Measurements from ENCODE around the gene ORM2. TPM values are rescaled to one million over a fixed set of nuclear protein-coding genes. Genes with fewer than 3 reads are reported as not detected.

The ORM2 gene
- total and polyA plus RNA-seq, 2 of the 8 experiments (the other 6 are each of a cell fraction or from before 2014, with no cell fraction given), result 1.3 TPM; not detected in 1

DNA sequence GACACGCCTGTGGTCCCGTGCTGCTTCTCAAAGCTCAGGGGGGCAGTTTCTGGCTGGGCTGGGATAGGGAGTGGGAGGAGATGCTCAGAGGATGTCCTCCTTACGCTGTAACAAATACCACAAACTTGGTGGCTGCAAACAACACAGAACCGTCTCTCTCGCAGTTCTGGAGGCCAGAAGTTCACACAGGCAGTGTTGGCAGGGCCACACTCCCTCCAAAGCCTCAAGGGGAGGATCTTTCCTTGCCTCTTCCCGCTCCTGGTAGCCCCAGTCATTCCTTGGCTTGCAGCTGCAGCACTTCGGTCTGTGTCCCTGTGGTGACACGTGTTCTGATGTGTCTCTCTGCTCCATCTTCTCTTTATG, 17.2 kb upstream of the ORM2 start (continued):
- TF ChIP-seq, protein P1, sequence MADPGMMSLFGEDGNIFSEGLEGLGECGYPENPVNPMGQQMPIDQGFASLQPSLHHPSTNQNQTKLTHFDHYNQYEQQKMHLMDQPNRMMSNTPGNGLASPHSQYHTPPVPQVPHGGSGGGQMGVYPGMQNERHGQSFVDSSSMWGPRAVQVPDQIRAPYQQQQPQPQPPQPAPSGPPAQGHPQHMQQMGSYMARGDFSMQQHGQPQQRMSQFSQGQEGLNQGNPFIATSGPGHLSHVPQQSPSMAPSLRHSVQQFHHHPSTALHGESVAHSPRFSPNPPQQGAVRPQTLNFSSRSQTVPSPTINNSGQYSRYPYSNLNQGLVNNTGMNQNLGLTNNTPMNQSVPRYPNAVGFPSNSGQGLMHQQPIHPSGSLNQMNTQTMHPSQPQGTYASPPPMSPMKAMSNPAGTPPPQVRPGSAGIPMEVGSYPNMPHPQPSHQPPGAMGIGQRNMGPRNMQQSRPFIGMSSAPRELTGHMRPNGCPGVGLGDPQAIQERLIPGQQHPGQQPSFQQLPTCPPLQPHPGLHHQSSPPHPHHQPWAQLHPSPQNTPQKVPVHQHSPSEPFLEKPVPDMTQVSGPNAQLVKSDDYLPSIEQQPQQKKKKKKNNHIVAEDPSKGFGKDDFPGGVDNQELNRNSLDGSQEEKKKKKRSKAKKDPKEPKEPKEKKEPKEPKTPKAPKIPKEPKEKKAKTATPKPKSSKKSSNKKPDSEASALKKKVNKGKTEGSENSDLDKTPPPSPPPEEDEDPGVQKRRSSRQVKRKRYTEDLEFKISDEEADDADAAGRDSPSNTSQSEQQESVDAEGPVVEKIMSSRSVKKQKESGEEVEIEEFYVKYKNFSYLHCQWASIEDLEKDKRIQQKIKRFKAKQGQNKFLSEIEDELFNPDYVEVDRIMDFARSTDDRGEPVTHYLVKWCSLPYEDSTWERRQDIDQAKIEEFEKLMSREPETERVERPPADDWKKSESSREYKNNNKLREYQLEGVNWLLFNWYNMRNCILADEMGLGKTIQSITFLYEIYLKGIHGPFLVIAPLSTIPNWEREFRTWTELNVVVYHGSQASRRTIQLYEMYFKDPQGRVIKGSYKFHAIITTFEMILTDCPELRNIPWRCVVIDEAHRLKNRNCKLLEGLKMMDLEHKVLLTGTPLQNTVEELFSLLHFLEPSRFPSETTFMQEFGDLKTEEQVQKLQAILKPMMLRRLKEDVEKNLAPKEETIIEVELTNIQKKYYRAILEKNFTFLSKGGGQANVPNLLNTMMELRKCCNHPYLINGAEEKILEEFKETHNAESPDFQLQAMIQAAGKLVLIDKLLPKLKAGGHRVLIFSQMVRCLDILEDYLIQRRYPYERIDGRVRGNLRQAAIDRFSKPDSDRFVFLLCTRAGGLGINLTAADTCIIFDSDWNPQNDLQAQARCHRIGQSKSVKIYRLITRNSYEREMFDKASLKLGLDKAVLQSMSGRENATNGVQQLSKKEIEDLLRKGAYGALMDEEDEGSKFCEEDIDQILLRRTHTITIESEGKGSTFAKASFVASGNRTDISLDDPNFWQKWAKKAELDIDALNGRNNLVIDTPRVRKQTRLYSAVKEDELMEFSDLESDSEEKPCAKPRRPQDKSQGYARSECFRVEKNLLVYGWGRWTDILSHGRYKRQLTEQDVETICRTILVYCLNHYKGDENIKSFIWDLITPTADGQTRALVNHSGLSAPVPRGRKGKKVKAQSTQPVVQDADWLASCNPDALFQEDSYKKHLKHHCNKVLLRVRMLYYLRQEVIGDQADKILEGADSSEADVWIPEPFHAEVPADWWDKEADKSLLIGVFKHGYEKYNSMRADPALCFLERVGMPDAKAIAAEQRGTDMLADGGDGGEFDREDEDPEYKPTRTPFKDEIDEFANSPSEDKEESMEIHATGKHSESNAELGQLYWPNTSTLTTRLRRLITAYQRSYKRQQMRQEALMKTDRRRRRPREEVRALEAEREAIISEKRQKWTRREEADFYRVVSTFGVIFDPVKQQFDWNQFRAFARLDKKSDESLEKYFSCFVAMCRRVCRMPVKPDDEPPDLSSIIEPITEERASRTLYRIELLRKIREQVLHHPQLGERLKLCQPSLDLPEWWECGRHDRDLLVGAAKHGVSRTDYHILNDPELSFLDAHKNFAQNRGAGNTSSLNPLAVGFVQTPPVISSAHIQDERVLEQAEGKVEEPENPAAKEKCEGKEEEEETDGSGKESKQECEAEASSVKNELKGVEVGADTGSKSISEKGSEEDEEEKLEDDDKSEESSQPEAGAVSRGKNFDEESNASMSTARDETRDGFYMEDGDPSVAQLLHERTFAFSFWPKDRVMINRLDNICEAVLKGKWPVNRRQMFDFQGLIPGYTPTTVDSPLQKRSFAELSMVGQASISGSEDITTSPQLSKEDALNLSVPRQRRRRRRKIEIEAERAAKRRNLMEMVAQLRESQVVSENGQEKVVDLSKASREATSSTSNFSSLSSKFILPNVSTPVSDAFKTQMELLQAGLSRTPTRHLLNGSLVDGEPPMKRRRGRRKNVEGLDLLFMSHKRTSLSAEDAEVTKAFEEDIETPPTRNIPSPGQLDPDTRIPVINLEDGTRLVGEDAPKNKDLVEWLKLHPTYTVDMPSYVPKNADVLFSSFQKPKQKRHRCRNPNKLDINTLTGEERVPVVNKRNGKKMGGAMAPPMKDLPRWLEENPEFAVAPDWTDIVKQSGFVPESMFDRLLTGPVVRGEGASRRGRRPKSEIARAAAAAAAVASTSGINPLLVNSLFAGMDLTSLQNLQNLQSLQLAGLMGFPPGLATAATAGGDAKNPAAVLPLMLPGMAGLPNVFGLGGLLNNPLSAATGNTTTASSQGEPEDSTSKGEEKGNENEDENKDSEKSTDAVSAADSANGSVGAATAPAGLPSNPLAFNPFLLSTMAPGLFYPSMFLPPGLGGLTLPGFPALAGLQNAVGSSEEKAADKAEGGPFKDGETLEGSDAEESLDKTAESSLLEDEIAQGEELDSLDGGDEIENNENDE (IDR thresholded peaks at IDR 0.05; ENCODE audit: insufficient replicate concordance, low read length), result no peak
- no peak for TF ChIP-seq POLR2AphosphoS5 (IDR thresholded peaks at IDR 0.05; ENCODE audit: low read depth, low read length)
- no peak for TF ChIP-seq SIN3A (conservative IDR thresholded peaks at IDR 0.05 in 1 of 2, IDR thresholded peaks at IDR 0.05 in 1 of 2; ENCODE audit: low read depth in 1 of 2, low read length in 2 of 2)
- TF ChIP-seq, protein P2, sequence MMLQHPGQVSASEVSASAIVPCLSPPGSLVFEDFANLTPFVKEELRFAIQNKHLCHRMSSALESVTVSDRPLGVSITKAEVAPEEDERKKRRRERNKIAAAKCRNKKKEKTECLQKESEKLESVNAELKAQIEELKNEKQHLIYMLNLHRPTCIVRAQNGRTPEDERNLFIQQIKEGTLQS (IDR thresholded peaks at IDR 0.05; ENCODE audit: insufficient read depth, low read depth, low read length), result no peak
- no peak for TF ChIP-seq ZNF274 (IDR thresholded peaks at IDR 0.05; ENCODE audit: borderline replicate concordance, extremely low read depth, low read length)
- TF ChIP-seq EGR1 (IDR thresholded peaks at IDR 0.05; ENCODE audit: borderline replicate concordance, low read depth, low read length), result no peak
- TF ChIP-seq GABPA (IDR thresholded peaks at IDR 0.05; ENCODE audit: borderline replicate concordance, insufficient read depth, low read length), result no peak
- no peak for TF ChIP-seq YY1 (IDR thresholded peaks at IDR 0.05; ENCODE audit: low read depth, low read length)
- no peak for TF ChIP-seq SUZ12 (IDR thresholded peaks at IDR 0.05; ENCODE audit: low read length)
- TF ChIP-seq TAF7 (optimal IDR thresholded peaks at IDR 0.05; ENCODE audit: borderline replicate concordance, low read depth, low read length), result no peak
- no peak for TF ChIP-seq CHD1 (IDR thresholded peaks at IDR 0.05; ENCODE audit: low read depth, low read length)
